ENCODE data around the gene SLC6A11. TPM values are rescaled to one million over a fixed set of nuclear protein-coding genes. Genes with fewer than 3 reads are reported as not detected.

Gene SLC6A11
- total RNA-seq, 1 donor = not detected

- TF ChIP-seq CTCF (IDR thresholded peaks at IDR 0.05; ENCODE audit: insufficient read depth, low read depth, low read length) = peak; percentile 36
- no peak for DNase-seq (ENCODE audit: low read depth)
- no peak overlapping the region for H3K4me3 ChIP-seq (ENCODE audit: low read depth, low read length)
These were observed 40.0 kb downstream of the SLC6A11 start for GRCh38 chr3:10855871-10856662.

GRCh38 chr3:10857235-10857634 lies 41.2 kb downstream of the SLC6A11 start:
- TF ChIP-seq CTCF (IDR thresholded peaks at IDR 0.05; ENCODE audit: insufficient read depth, low read depth, low read length) = no peak
- H3K4me3 ChIP-seq (ENCODE audit: low read depth, low read length) = no peak overlapping the region
- DNase-seq (ENCODE audit: low read depth) = no peak

GRCh38 chr3:10858091-10858490 lies 42.1 kb downstream of the SLC6A11 start:
- no peak for TF ChIP-seq CTCF (IDR thresholded peaks at IDR 0.05; ENCODE audit: insufficient read depth, low read depth, low read length)
- no peak for DNase-seq (ENCODE audit: low read depth)
- no peak overlapping the region for H3K4me3 ChIP-seq (ENCODE audit: low read depth, low read length)

GRCh38 chr3:10867384-10867783 lies 51.4 kb downstream of the SLC6A11 start:
- no peak for TF ChIP-seq CTCF (IDR thresholded peaks at IDR 0.05; ENCODE audit: insufficient read depth, low read depth, low read length)
- peak; percentile 6 for DNase-seq (ENCODE audit: low read depth)
- no peak overlapping the region for H3K4me3 ChIP-seq (ENCODE audit: low read depth, low read length)

GRCh38 chr3:10869460-10869859 lies 53.4 kb downstream of the SLC6A11 start:
- DNase-seq (ENCODE audit: low read depth) = no peak
- TF ChIP-seq CTCF (IDR thresholded peaks at IDR 0.05; ENCODE audit: insufficient read depth, low read depth, low read length) = no peak
- no peak overlapping the region for H3K4me3 ChIP-seq (ENCODE audit: low read depth, low read length)

GRCh38 chr3:10870296-10870695 lies 54.3 kb downstream of the SLC6A11 start:
- no peak overlapping the region for H3K4me3 ChIP-seq (ENCODE audit: low read depth, low read length)
- DNase-seq (ENCODE audit: low read depth) = no peak
- TF ChIP-seq CTCF (IDR thresholded peaks at IDR 0.05; ENCODE audit: insufficient read depth, low read depth, low read length) = no peak

GRCh38 chr3:10873415-10873814 lies 57.4 kb downstream of the SLC6A11 start:
- no peak for DNase-seq (ENCODE audit: low read depth)
- TF ChIP-seq CTCF (IDR thresholded peaks at IDR 0.05; ENCODE audit: insufficient read depth, low read depth, low read length) = no peak

More at GRCh38 chr3:10873415-10873814, 57.4 kb downstream of the SLC6A11 start:
- H3K4me3 ChIP-seq (ENCODE audit: low read depth, low read length) = no peak overlapping the region

Measured in fibroblast of villous mesenchyme (primary cell).